Fibroblast of lung (primary cell): Measurements from ENCODE around the gene CCDC50.

ENCODE experiments used
- CTCF ChIP-seq, 2 donors: IDR thresholded peaks in 1 of 2; conservative IDR thresholded peaks in 1 of 2; 1 replicate in 1 of 2; 2 replicates in 1 of 2; pipeline ENCODE4 v1.5.1; 2011 to 2012; ENCODE audit warnings: low read length in 2 of 2, control low read depth in 1 of 2, inconsistent platforms in 1 of 2, low read depth in 1 of 2, mild to moderate bottlenecking in 1 of 2
- EZH2 ChIP-seq: IDR thresholded peaks from 2 replicates; pipeline ENCODE4 v1.5.1; 2012; ENCODE audit warnings: low read length, control low read depth, mild to moderate bottlenecking; ENCODE audit errors: missing control alignments

DNA sequence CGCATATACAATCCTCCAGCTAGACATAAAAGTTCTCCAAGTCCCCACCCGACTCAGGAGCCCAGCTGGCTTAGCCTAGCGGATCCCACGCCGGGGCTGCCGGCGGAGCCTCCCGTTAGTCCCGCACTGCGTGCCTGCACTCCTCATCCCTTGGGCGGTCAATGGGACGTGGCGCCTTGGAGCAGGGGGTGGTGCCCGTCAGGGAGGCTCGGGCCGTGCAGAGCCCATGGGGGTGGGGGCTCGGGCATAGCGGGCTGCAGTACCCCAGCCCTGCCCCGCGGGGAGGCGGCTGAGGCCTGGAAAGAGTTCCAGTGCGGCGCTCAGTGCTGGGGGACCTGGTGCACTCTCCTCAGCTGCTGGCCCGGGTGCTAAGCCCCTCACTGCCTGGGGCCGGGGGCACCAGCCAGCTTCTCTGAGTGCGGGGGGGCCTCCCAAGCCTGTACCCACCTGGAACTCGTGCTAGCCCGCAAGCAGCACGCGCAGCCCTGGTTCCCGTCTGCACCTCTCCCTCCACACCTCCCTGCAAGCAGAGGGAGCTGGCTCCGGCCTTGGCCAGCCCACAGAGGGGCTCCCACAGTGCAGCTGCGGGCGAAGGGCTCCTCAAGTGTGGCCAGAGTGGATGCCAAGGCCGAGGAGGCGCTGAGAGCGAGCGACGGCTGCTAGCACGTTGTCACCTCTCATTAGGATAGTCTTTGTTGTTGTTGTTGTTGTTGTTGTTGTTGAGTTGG, 12.2 kb upstream of the CCDC50 start:
- TF ChIP-seq CTCF (conservative IDR thresholded peaks at IDR 0.05 in 1 of 2, IDR thresholded peaks at IDR 0.05 in 1 of 2; ENCODE audit: low read depth in 1 of 2, low read length in 2 of 2) (no peak), EZH2 (no peak)
